ENCODE results near the gene SLC22A4.
A peak's percentile ranks its signal among the peaks of the same experiment; 100 is the strongest.

SLC22A4 gene

GRCh38 chr5:132264546-132265335 lies 29.5 kb upstream of the SLC22A4 start:
- H3K9ac ChIP-seq (ENCODE audit: low read length), result no peak overlapping the region
- no peaks in the 10 kb centered on the region; the same call in 1 of the 2 replicates for H3K36me3 ChIP-seq (ENCODE audit: control insufficient read depth, insufficient read depth, low read length)
- H3K9me3 ChIP-seq (ENCODE audit: control insufficient read depth, insufficient read depth, low read depth, low read length), result no peaks in the 10 kb centered on the region
- H3K4me1 ChIP-seq (ENCODE audit: control insufficient read depth, insufficient read depth, low read length), result peaks cover 20% of the 10 kb centered on the region; the same call in 1 of the 2 replicates
- H3K27ac ChIP-seq (ENCODE audit: low read depth, low read length), result no peak overlapping the region
- no peaks in the 10 kb centered on the region for H3K27me3 ChIP-seq (ENCODE audit: control insufficient read depth, insufficient read depth, low read length)
- no peak overlapping the region for H3K4me3 ChIP-seq (ENCODE audit: low read depth, low read length)

- H3K9ac ChIP-seq (ENCODE audit: low read length), result no peak overlapping the region
- H3K9me3 ChIP-seq (ENCODE audit: control insufficient read depth, insufficient read depth, low read depth, low read length), result no peaks in the 10 kb centered on the region
- no peaks in the 10 kb centered on the region; the same call in 1 of the 2 replicates for H3K36me3 ChIP-seq (ENCODE audit: control insufficient read depth, insufficient read depth, low read length)
- no peak overlapping the region for H3K4me3 ChIP-seq (ENCODE audit: low read depth, low read length)
- H3K27ac ChIP-seq (ENCODE audit: low read depth, low read length), result peak overlapping the region; percentile 47; the same call in 1 of the 2 replicates
- H3K4me1 ChIP-seq (ENCODE audit: control insufficient read depth, insufficient read depth, low read length), result peaks cover 19% of the 10 kb centered on the region; the same call in 1 of the 2 replicates
- H3K27me3 ChIP-seq (ENCODE audit: control insufficient read depth, insufficient read depth, low read length), result no peaks in the 10 kb centered on the region
Observed at GRCh38 chr5:132265336-132266030, 28.7 kb upstream of the SLC22A4 start.

GRCh38 chr5:132266031-132266835 lies 28.0 kb upstream of the SLC22A4 start:
- H3K27me3 ChIP-seq (ENCODE audit: control insufficient read depth, insufficient read depth, low read length), result no peaks in the 10 kb centered on the region
- H3K9me3 ChIP-seq (ENCODE audit: control insufficient read depth, insufficient read depth, low read depth, low read length), result no peaks in the 10 kb centered on the region
- peaks cover 14% of the 10 kb centered on the region; the same call in 1 of the 2 replicates for H3K4me1 ChIP-seq (ENCODE audit: control insufficient read depth, insufficient read depth, low read length)
- H3K36me3 ChIP-seq (ENCODE audit: control insufficient read depth, insufficient read depth, low read length), result no peaks in the 10 kb centered on the region; the same call in 1 of the 2 replicates
- H3K9ac ChIP-seq (ENCODE audit: low read length), result no peak overlapping the region
- H3K4me3 ChIP-seq (ENCODE audit: low read depth, low read length), result no peak overlapping the region
- H3K27ac ChIP-seq (ENCODE audit: low read depth, low read length), result no peak overlapping the region

- Histone ChIP-seq H3K36me3 (ENCODE audit: control insufficient read depth, insufficient read depth, low read length) (no peaks in the 10 kb centered on the region; the same call in 1 of the 2 replicates), H3K4me1 (ENCODE audit: control insufficient read depth, insufficient read depth, low read length) (peaks cover 14% of the 10 kb centered on the region; the same call in 1 of the 2 replicates), H3K4me3 (ENCODE audit: low read depth, low read length) (no peak overlapping the region), H3K27ac (ENCODE audit: low read depth, low read length) (no peak overlapping the region), H3K9me3 (ENCODE audit: control insufficient read depth, insufficient read depth, low read depth, low read length) (no peaks in the 10 kb centered on the region), H3K27me3 (ENCODE audit: control insufficient read depth, insufficient read depth, low read length) (no peaks in the 10 kb centered on the region), H3K9ac (ENCODE audit: low read length) (no peak overlapping the region)
Observed at GRCh38 chr5:132266836-132267160, 27.4 kb upstream of the SLC22A4 start.

- H3K36me3 ChIP-seq (ENCODE audit: control insufficient read depth, insufficient read depth, low read length), result no peaks in the 10 kb centered on the region; the same call in 1 of the 2 replicates
- H3K27ac ChIP-seq (ENCODE audit: low read depth, low read length), result no peak overlapping the region
- no peaks in the 10 kb centered on the region for H3K27me3 ChIP-seq (ENCODE audit: control insufficient read depth, insufficient read depth, low read length)
- H3K9me3 ChIP-seq (ENCODE audit: control insufficient read depth, insufficient read depth, low read depth, low read length), result no peaks in the 10 kb centered on the region
- no peak overlapping the region for H3K4me3 ChIP-seq (ENCODE audit: low read depth, low read length)
- peaks cover 14% of the 10 kb centered on the region; the same call in 1 of the 2 replicates for H3K4me1 ChIP-seq (ENCODE audit: control insufficient read depth, insufficient read depth, low read length)
- no peak overlapping the region for H3K9ac ChIP-seq (ENCODE audit: low read length)
Observed at GRCh38 chr5:132267166-132267739, 26.9 kb upstream of the SLC22A4 start.

- Histone ChIP-seq H3K36me3 (ENCODE audit: control insufficient read depth, insufficient read depth, low read length) (no peaks in the 10 kb centered on the region), H3K9me3 (ENCODE audit: control insufficient read depth, insufficient read depth, low read depth, low read length) (no peaks in the 10 kb centered on the region), H3K9ac (ENCODE audit: low read length) (no peak overlapping the region), H3K4me3 (ENCODE audit: low read depth, low read length) (no peak overlapping the region), H3K27me3 (ENCODE audit: control insufficient read depth, insufficient read depth, low read length) (no peaks in the 10 kb centered on the region), H3K27ac (ENCODE audit: low read depth, low read length) (no peak overlapping the region), H3K4me1 (ENCODE audit: control insufficient read depth, insufficient read depth, low read length) (peaks cover 17% of the 10 kb centered on the region; the same call in 1 of the 2 replicates)
Observed at GRCh38 chr5:132267931-132268768, 26.0 kb upstream of the SLC22A4 start.

- no peaks in the 10 kb centered on the region for H3K27me3 ChIP-seq (ENCODE audit: control insufficient read depth, insufficient read depth, low read length)
- H3K4me3 ChIP-seq (ENCODE audit: low read depth, low read length), result no peak overlapping the region
- H3K9ac ChIP-seq (ENCODE audit: low read length), result no peak overlapping the region
- no peaks in the 10 kb centered on the region for H3K9me3 ChIP-seq (ENCODE audit: control insufficient read depth, insufficient read depth, low read depth, low read length)
- peaks cover 17% of the 10 kb centered on the region; the same call in 1 of the 2 replicates for H3K4me1 ChIP-seq (ENCODE audit: control insufficient read depth, insufficient read depth, low read length)
- H3K27ac ChIP-seq (ENCODE audit: low read depth, low read length), result no peak overlapping the region
- no peaks in the 10 kb centered on the region for H3K36me3 ChIP-seq (ENCODE audit: control insufficient read depth, insufficient read depth, low read length)
Observed at GRCh38 chr5:132268769-132269551, 25.2 kb upstream of the SLC22A4 start.

- no peak overlapping the region for H3K9ac ChIP-seq (ENCODE audit: low read length)
- H3K27ac ChIP-seq (ENCODE audit: low read depth, low read length), result no peak overlapping the region
- H3K9me3 ChIP-seq (ENCODE audit: control insufficient read depth, insufficient read depth, low read depth, low read length), result no peaks in the 10 kb centered on the region
- H3K4me3 ChIP-seq (ENCODE audit: low read depth, low read length), result no peak overlapping the region
- H3K36me3 ChIP-seq (ENCODE audit: control insufficient read depth, insufficient read depth, low read length), result no peaks in the 10 kb centered on the region
- peaks cover 17% of the 10 kb centered on the region; the same call in 1 of the 2 replicates for H3K4me1 ChIP-seq (ENCODE audit: control insufficient read depth, insufficient read depth, low read length)
- H3K27me3 ChIP-seq (ENCODE audit: control insufficient read depth, insufficient read depth, low read length), result no peaks in the 10 kb centered on the region
Observed at GRCh38 chr5:132269635-132270334, 24.4 kb upstream of the SLC22A4 start.

GRCh38 chr5:132270335-132270665 lies 23.9 kb upstream of the SLC22A4 start:
- H3K27me3 ChIP-seq (ENCODE audit: control insufficient read depth, insufficient read depth, low read length), result no peaks in the 10 kb centered on the region
- no peak overlapping the region for H3K4me3 ChIP-seq (ENCODE audit: low read depth, low read length)
- H3K36me3 ChIP-seq (ENCODE audit: control insufficient read depth, insufficient read depth, low read length), result no peaks in the 10 kb centered on the region
- peaks cover 17% of the 10 kb centered on the region; the same call in 1 of the 2 replicates for H3K4me1 ChIP-seq (ENCODE audit: control insufficient read depth, insufficient read depth, low read length)
- no peak overlapping the region for H3K27ac ChIP-seq (ENCODE audit: low read depth, low read length)
- H3K9me3 ChIP-seq (ENCODE audit: control insufficient read depth, insufficient read depth, low read depth, low read length), result no peaks in the 10 kb centered on the region
- no peak overlapping the region for H3K9ac ChIP-seq (ENCODE audit: low read length)

Measured in HUES6 (cell line).